HL-60 (cell line): Measurements from ENCODE around the gene LIFR.

Source experiments
- CTCF ChIP-seq: IDR thresholded peaks from one replicate; pipeline ENCODE4 v1.5.1; 2011; ENCODE audit warnings: low read length, control low read depth, inconsistent platforms; ENCODE audit not compliant: insufficient read depth
- GABPA ChIP-seq: IDR thresholded peaks from 2 replicates; pipeline ENCODE4 v1.6.1; 2012; ENCODE audit warnings: low read depth
- POLR2AphosphoS5 ChIP-seq: IDR thresholded peaks from 2 replicates; pipeline ENCODE4 v1.6.1; 2012; ENCODE audit warnings: low read depth
- TF ChIP-seq, protein P1 (sequence below): IDR thresholded peaks from 2 replicates; pipeline ENCODE4 v1.6.1; 2012; ENCODE audit warnings: low read depth; ENCODE audit not compliant: insufficient replicate concordance

DNA sequence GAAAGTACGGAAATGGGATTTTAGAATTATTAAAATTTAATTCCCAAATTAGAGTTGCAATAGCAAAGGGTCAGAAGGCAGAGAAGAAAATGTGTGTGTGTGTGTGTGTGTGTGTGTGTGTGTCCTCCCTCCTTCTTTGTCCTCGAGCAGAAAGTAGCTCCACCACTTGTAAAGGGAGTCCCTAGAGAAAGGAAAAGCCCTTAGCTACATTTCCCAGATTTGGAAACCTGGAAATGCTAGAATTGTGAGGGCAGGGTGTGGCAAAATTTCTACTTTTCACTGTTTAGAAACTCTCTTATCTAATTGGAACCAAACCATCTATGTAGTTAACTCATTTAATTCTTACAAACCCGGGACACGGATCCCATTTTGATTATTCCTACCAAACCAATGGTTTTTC, 33.2 kb upstream of the LIFR start:
- TF ChIP-seq CTCF (no peak), POLR2AphosphoS5 (no peak), GABPA (no peak)
- TF ChIP-seq, protein P1, sequence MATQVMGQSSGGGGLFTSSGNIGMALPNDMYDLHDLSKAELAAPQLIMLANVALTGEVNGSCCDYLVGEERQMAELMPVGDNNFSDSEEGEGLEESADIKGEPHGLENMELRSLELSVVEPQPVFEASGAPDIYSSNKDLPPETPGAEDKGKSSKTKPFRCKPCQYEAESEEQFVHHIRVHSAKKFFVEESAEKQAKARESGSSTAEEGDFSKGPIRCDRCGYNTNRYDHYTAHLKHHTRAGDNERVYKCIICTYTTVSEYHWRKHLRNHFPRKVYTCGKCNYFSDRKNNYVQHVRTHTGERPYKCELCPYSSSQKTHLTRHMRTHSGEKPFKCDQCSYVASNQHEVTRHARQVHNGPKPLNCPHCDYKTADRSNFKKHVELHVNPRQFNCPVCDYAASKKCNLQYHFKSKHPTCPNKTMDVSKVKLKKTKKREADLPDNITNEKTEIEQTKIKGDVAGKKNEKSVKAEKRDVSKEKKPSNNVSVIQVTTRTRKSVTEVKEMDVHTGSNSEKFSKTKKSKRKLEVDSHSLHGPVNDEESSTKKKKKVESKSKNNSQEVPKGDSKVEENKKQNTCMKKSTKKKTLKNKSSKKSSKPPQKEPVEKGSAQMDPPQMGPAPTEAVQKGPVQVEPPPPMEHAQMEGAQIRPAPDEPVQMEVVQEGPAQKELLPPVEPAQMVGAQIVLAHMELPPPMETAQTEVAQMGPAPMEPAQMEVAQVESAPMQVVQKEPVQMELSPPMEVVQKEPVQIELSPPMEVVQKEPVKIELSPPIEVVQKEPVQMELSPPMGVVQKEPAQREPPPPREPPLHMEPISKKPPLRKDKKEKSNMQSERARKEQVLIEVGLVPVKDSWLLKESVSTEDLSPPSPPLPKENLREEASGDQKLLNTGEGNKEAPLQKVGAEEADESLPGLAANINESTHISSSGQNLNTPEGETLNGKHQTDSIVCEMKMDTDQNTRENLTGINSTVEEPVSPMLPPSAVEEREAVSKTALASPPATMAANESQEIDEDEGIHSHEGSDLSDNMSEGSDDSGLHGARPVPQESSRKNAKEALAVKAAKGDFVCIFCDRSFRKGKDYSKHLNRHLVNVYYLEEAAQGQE, result no peak
